GM21390 (cell line): ENCODE measurements around the gene SULT1A4.
"Not testable (repeated sequence)": the region's sequence is repeated elsewhere in the genome, so short reads cannot be mapped to it uniquely, and the experiment has no call there.

ENCODE experiments used
- ATAC-seq: cut with Tn5 transposase; IDR thresholded peaks from one replicate; pipeline ENCODE4 v1.9.1; 2021; ENCODE audit not compliant: unreplicated experiment

SULT1A4 gene

GRCh38 chr16:29459706-29460646 lies at the start of gene SULT1A4:
SULT1A4 (plus strand) TSS chr16:29459913; CDS start chr16:29461386, 1,473 bp downstream.
- ATAC-seq = not testable (repeated sequence)

DNA sequence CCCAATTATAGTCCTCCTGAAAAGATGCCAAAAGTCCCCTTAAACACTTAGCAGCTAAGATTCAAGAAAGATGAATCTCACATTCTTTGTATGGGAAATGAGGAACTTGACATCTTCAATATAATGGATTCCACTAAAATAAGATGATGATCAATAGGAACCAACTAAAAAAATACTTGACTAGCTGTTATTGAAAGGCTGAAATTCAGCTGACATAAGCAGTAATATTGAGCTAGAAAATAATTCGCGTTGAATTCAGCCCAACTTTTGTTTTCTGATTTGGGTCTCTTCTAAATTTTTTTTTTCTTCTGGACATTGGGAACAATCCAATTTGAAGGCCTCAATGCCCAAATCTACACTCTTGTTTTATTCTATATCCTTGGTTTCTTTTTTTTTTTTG lies 36.1 kb upstream of the SULT1A4 start:
- ATAC-seq = not testable (repeated sequence)

GRCh38 chr16:29425390-29425789 lies 34.3 kb upstream of the SULT1A4 start:
- not testable (repeated sequence) for ATAC-seq

GRCh38 chr16:29453754-29454153 lies 6.0 kb upstream of the SULT1A4 start:
- ATAC-seq = peak; percentile 19

DNA sequence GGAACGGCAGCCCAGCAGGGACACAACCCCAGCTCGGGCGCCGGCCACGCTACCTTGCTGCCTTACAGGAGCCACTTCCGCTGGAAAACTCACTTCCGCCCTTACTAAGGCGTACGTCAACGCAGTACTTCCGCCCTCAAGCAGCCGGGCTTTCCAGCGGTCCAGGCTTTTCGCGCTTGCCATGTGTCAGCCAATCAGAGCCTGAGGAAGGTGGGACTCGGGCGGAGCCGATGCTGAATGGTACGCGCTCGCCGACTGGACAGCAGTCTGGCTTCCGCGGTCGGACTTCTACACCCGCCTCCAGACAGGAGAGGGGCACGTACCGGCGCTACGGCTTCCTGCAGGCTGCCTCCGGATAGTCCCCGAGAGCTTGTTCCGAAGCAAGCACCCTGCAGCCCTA lies 5.4 kb upstream of the SULT1A4 start, which contains the start of the genes BOLA2 and SLX1B:
BOLA2 (minus strand) TSS at position 83 of the 400 bp plus-strand sequence. CDS start 98 bp downstream, outside the sequence.
SLX1B (plus strand) TSS at position 265 of the 400 bp plus-strand sequence.
- peak; percentile 77 for ATAC-seq

DNA sequence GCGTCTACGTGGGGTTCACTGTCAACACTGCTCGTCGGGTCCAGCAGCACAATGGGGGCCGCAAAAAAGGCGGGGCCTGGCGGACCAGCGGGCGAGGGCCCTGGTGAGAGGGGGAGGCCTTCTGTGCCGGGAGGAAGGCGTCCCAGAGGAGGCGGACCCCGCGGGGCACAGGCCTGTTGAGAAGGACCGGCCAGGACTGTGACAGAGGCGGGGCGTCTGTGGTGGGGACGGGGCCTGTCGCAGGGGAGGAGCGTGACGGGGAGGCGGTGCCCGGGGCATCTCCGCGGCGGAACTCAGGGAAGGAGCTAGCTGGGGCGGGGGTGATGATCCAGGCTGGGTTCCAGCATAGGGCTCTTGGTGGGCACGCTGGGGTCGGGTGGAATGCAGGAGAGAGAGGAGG lies 4.9 kb upstream of the SULT1A4 start:
- peak; percentile 56 for ATAC-seq

GRCh38 chr16:29457660-29458059 lies 2.1 kb upstream of the SULT1A4 start:
- not testable (repeated sequence) for ATAC-seq

DNA sequence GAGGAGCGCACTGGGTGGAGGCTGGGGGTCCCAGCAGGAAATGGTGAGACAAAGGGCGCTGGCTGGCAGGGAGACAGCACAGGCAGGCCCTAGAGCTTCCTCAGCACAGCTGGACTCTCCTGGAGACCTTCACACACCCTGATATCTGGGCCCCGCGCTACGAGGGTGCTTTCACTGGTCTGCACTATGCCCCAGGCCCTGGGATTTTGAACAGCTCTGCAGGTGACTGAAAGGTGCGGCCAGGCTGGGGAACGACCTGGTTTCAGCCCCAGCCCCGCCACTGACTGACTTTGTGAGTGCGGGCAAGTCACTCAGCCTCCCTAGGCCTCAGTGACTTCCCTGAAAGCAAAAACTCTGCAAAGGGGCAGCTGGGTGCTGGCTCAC lies 926 bp downstream of the SULT1A4 start:
- not testable (repeated sequence) for ATAC-seq

DNA sequence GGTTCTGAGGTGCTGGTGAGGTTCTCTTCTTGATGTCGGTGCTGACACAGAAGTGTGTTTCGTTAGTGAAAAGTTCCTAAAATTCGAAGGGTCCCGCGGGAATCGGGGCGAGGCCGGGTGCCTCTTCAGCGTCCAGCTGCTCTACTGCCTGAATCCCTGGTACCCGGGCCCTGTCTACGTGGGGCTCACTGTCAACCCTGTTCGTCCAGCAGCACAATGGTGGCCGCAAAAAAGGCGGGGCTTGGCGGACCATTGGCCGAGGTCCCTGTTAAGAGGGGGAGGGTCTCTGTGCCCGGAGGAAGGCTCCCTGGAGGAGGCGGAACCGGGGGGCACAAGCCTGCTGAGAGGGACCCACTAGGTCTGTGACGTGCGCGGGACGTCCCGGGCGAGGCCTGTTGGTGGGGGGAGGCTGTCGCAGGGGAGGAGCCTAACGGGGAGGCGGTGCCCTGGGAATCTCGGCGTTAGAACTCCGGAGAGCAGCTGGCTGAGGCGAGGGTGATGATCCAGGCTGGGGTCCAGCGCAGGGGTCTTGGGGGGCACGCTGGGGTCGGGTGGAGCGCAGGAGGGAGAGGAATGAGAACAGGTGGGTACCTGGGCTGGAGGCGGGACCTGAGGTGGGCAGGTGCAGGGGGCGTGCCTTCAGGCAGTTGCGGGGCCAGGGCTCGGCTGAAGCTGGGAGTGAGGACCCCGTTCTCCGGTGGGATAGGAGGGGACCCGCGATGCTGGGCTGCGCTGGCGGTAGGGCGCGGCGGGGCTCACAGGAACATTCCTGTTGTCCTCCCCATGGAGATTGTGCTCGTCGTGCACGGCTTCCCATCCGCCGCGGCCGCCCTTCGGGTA lies 6.5 kb downstream of the SULT1A4 start:
- ATAC-seq = not testable (repeated sequence)

DNA sequence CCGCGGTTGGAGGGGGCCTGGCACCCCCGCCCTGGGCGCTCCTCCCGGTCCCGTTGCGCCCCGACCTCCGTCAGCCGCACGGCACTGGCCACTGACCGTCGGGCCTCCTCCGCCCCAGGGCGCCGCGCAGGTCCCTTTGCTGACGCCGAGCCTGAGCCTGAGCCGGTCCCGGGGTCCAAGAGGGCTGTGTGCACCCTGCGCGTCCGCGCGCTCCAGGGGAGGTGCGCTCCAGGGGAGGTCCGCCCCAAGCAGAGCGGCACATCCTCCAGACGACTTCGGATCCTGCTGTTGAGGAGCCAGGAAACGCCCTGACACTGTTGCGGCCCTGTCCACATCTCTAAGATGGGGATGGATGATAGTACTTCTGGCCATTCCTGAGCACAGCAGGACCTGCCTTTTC lies 7.2 kb downstream of the SULT1A4 start:
- ATAC-seq = not testable (repeated sequence)

GRCh38 chr16:29467654-29468366 lies 8.1 kb downstream of the SULT1A4 start:
- ATAC-seq = not testable (repeated sequence)

- not testable (repeated sequence) for ATAC-seq
Measured at GRCh38 chr16:29469660-29470059, 9.9 kb downstream of the SULT1A4 start.

- not testable (repeated sequence) for ATAC-seq
Measured at GRCh38 chr16:29472065-29472464, 12.4 kb downstream of the SULT1A4 start.

DNA sequence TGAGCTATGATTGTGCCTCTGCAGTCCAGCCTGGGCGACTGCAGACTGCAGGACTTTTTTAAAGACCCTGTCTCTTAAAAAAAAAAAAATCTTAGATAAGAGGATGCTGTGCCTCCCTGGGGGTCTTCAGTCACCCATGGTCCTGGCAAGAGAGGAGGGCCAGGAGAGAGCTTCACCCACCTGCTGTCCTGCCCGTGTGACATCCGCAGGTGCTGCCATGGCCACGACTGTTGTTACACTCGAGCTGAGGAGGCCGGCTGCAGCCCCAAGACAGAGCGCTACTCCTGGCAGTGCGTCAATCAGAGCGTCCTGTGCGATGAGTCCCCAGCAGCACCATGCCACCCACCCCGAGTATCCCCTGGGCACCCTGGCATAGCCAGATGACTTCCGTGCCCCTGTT lies 22.6 kb downstream of the SULT1A4 start:
- not testable (repeated sequence) for ATAC-seq

- not testable (repeated sequence) for ATAC-seq
Measured at GRCh38 chr16:29506308-29506707, 46.6 kb downstream of the SULT1A4 start, which contains the start of gene NPIPB12. NPIPB12 (minus strand) TSS chr16:29506408.
